Liver (tissue), 9 donors: Measurements from ENCODE around the gene LDLRAD1. TPM values are rescaled to one million over a fixed set of nuclear protein-coding genes. Genes with fewer than 3 reads are reported as not detected.
A peak's percentile ranks its signal among the peaks of the same experiment; 100 is the strongest.
"Not testable (repeated sequence)": the region's sequence is repeated elsewhere in the genome, so short reads cannot be mapped to it uniquely, and the experiment has no call there.

ENCODE experiments used
- DNase-seq: peaks from one replicate; pipeline ENCODE4 v3.0.0-alpha.2; 2017; ENCODE audit warnings: low spot score
- H3K27ac ChIP-seq, 2 donors: one replicate each; pipeline ENCODE4 v1.7.0; 2013; ENCODE audit warnings: inconsistent platforms in 2 of 2, low read length in 2 of 2, control low read depth in 1 of 2, low read depth in 1 of 2, mild to moderate bottlenecking in 1 of 2
- H3K27me3 ChIP-seq, 4 donors: one replicate each; pipeline versions ENCODE4 v1.6.1 to v1.7.0; 2013; ENCODE audit warnings: low read length in 3 of 4, inconsistent platforms in 1 of 4, mild to moderate bottlenecking in 1 of 4, moderate library complexity in 1 of 4; ENCODE audit not compliant: control insufficient read depth in 4 of 4, insufficient read depth in 4 of 4
- H3K36me3 ChIP-seq, 4 donors: one replicate each; pipeline versions ENCODE4 v1.6.1 to v1.7.0; 2013; ENCODE audit warnings: low read length in 3 of 4, mild to moderate bottlenecking in 3 of 4, low read depth in 1 of 4, moderate library complexity in 1 of 4; ENCODE audit not compliant: control insufficient read depth in 4 of 4, insufficient read depth in 3 of 4
- H3K4me1 ChIP-seq, 4 donors: one replicate each; pipeline versions ENCODE4 v1.6.1 to v1.7.0; 2013; ENCODE audit warnings: low read length in 3 of 4, mild to moderate bottlenecking in 3 of 4, moderate library complexity in 1 of 4; ENCODE audit not compliant: control insufficient read depth in 4 of 4, insufficient read depth in 4 of 4
- H3K4me3 ChIP-seq, 3 donors: one replicate each; pipeline versions ENCODE4 v1.6.1 to v1.7.0; 2013; ENCODE audit warnings: low read length in 3 of 3, control low read depth in 1 of 3, low read depth in 1 of 3, mild to moderate bottlenecking in 1 of 3
- H3K9ac ChIP-seq, 2 donors: one replicate each; pipeline ENCODE4 v1.7.0; 2013; ENCODE audit warnings: low read length in 2 of 2, mild to moderate bottlenecking in 2 of 2, moderate library complexity in 2 of 2, control low read depth in 1 of 2, low read depth in 1 of 2
- H3K9me3 ChIP-seq, 4 donors: one replicate each; pipeline versions ENCODE4 v1.6.1 to v1.7.0; 2013; ENCODE audit warnings: low read length in 3 of 4; ENCODE audit not compliant: control insufficient read depth in 4 of 4
- CTCF ChIP-seq: fragments of 150-350 bp; IDR thresholded peaks from 2 replicates; pipeline ENCODE4 v1.5.1; 2017; ENCODE audit warnings: improper control_type of control experiment, low read depth, low read length; ENCODE audit not compliant: missing input control
- FOXA1 ChIP-seq: IDR thresholded peaks from 2 replicates; pipeline ENCODE4 v1.6.1; 2016; ENCODE audit warnings: antibody characterized with exemption
- GABPA ChIP-seq, 2 donors: IDR thresholded peaks in 1 of 2; conservative IDR thresholded peaks in 1 of 2; 2 replicates each; pipeline ENCODE4 v1.6.1; 2016; ENCODE audit warnings: antibody characterized with exemption in 2 of 2, mild to moderate bottlenecking in 1 of 2, moderate library complexity in 1 of 2
- RAD21 ChIP-seq, 2 donors: IDR thresholded peaks; 2 replicates each; pipeline ENCODE4 v1.6.1; 2016; ENCODE audit warnings: antibody characterized with exemption in 2 of 2, mild to moderate bottlenecking in 2 of 2
- REST ChIP-seq: IDR thresholded peaks from 2 replicates; pipeline ENCODE4 v1.6.1; 2016; ENCODE audit warnings: antibody characterized with exemption, mild to moderate bottlenecking
- RXRA ChIP-seq, 2 donors: IDR thresholded peaks; 2 replicates each; pipeline ENCODE4 v1.6.1; 2017 to 2018; ENCODE audit warnings: antibody characterized with exemption in 2 of 2, mild to moderate bottlenecking in 1 of 2
- TAF1 ChIP-seq: conservative IDR thresholded peaks from 2 replicates; pipeline ENCODE4 v1.6.1; 2016; ENCODE audit warnings: antibody characterized with exemption, mild to moderate bottlenecking
- WGBS: extraction: QIAGEN DNeasy Blood & Tissue Kit; methylation state at CpG from one replicate; pipeline ENCODE4 v1.1.7; 2013; 5-methylcytosine and 5-hydroxymethylcytosine counted together
- polyA plus RNA-seq, 2 donors: library from polyadenylated mRNA; stranded (reverse) in 1 of 2; unstranded in 1 of 2; fragments of 200-250 nt in 1 of 2; fragments of >200 nt in 1 of 2; fragmentation: Nextera tagmentation in 1 of 2; extraction: Ambion mirVana in 1 of 2; gene quantifications; one replicate each; pipeline versions ENCODE4 v1.2.1 to v1.2.3, GENCODE V29; 2013 to 2015
- total RNA-seq, 2 donors: library from RNA; depleted of rRNA; stranded (reverse); fragments of >200 nt; gene quantifications; one replicate each; pipeline ENCODE4 v1.2.3, GENCODE V29; 2014
- donor health status: healthy.
- donor health status: healthy.
- donor health status: healthy.
- donor health status: healthy.
- donor health status: healthy.

LDLRAD1 gene
- total and polyA plus RNA-seq, 4 donors = not detected

- Histone ChIP-seq H3K9me3 (no peaks in the 10 kb centered on the region), H3K4me3 (no peak overlapping the region), H3K4me1 (no peaks in the 10 kb centered on the region), H3K36me3 (no peaks in the 10 kb centered on the region), H3K9ac (no peak overlapping the region), H3K27ac (no peak overlapping the region), H3K27me3 (no peaks in the 10 kb centered on the region)
- WGBS = 94% methylated on average over 1 of the region's 1 CpG
- no peak for DNase-seq
- TF ChIP-seq TAF1 (no peak), FOXA1 (no peak), GABPA (IDR thresholded peaks at IDR 0.05 in 1 of 2, conservative IDR thresholded peaks at IDR 0.05 in 1 of 2) (no peak), RXRA (IDR thresholded peaks at IDR 0.05) (no peak)
Measured at GRCh38 chr1:53995683-53996082, 22.3 kb downstream of the LDLRAD1 start.

- DNase-seq, H3K9me3 ChIP-seq, H3K4me3 ChIP-seq, H3K4me1 ChIP-seq, H3K9ac ChIP-seq, H3K27ac ChIP-seq, H3K36me3 ChIP-seq, H3K27me3 ChIP-seq: not testable (repeated sequence)
- WGBS = 85% methylated on average over 2 of the region's 2 CpGs
Measured at GRCh38 chr1:53994516-53994915, 23.5 kb downstream of the LDLRAD1 start.

- no peak overlapping the region for H3K27ac ChIP-seq
- no peak overlapping the region for H3K4me3 ChIP-seq
- no peaks in the 10 kb centered on the region for H3K36me3 ChIP-seq
- no peak for DNase-seq
- H3K4me1 ChIP-seq = no peaks in the 10 kb centered on the region
- WGBS = 75% methylated on average over 4 of the region's 4 CpGs
- H3K9ac ChIP-seq = no peak overlapping the region
- H3K27me3 ChIP-seq = no peaks in the 10 kb centered on the region
- no peaks in the 10 kb centered on the region for H3K9me3 ChIP-seq
- peak; percentile 18 for TF ChIP-seq CTCF
- TF ChIP-seq RAD21 (IDR thresholded peaks at IDR 0.05) = peak; percentile 62 to 71
- no peak for TF ChIP-seq REST
Measured at GRCh38 chr1:53992085-53992874, 25.7 kb downstream of the LDLRAD1 start.
